Activated CD4-positive, CD25-positive, alpha-beta regulatory T cell treated with anti-CD3 and anti-CD28 coated beads, Interleukin-2, amount 50 U/mL, for 24 hours (primary cell): ENCODE results near the gene ARL5C.
"Not testable (repeated sequence)": the region's sequence is repeated elsewhere in the genome, so short reads cannot be mapped to it uniquely, and the experiment has no call there.

Source experiments
- ATAC-seq, 2 donors: fragments of 150-1000 bp; cut with Tn5 transposase; one replicate each; pipeline ENCODE4 v1.10.0; 2021; ENCODE audit warnings: mild to moderate bottlenecking in 1 of 2, moderate library complexity in 1 of 2

The ARL5C gene

DNA sequence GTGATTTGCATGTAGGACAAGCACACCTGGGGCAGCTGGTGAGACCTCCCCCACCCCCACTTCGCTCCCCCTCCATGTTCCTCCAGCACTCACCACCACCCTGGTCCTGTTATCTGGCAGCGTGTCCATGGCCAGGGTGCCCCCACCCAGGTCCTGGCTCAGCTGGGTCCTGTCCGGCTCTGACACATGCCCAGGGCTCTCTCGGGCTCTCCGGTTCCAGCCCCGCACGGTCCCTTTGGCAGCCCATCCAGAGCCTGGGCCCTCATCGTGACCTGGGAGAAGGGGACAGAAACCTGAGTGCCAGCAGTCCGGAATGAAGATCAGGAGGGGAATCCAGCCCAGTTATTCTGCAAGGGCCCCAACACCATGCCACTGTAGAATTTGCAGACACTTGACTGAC is 26.4 kb downstream of the ARL5C start:
- ATAC-seq = no peak

DNA sequence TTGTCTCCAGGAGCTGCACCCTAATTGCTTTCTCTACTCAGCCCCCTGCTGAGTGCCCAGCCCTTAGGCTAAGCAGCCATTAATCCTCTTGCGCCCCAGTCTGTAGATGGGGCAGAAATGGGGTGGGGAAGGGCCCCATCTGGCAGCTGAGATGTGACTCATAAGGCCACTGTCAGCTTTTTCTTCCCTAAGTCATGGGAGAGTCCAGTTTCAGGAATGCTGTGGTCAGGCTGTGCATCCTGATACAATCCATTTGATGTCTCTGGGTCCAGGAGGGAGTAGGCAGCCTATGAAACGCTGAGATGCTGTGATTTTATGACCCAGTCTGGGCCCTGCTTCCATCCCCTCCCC is 26.8 kb downstream of the ARL5C start:
- ATAC-seq = no peak

DNA sequence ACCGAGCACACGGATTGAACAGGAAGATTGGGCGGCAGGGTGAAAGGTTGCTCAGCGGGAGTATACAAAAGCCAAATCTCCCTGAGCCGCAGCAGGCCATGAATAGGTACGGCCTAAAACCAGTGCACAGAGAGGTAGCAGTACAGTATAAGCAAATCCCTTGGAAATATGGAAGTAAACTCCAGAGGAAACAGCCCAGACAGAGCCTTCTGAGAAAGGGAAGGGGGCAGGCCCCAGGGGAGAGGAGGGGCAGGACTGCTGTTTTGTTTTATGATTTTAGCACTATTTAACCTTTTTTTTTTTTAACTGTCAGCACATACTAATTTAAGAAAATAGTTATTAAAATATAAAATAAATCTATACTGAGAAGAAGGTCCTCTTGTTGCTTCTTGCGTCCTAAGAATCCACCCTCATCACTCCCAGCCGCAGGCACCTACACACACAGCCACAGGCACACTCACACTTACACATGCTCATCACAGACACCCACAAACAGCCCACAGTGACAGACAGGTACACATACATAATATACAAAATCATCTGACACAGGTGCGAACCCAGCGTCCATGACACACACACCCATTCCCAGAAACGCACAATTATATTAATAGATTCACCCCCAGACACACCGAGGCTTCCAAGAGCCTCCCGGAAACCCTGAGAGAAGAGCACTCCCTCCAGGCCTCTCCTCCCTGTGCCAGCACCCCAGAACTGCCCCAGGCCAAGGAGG is 27.4 kb downstream of the ARL5C start:
- ATAC-seq = no peak

DNA sequence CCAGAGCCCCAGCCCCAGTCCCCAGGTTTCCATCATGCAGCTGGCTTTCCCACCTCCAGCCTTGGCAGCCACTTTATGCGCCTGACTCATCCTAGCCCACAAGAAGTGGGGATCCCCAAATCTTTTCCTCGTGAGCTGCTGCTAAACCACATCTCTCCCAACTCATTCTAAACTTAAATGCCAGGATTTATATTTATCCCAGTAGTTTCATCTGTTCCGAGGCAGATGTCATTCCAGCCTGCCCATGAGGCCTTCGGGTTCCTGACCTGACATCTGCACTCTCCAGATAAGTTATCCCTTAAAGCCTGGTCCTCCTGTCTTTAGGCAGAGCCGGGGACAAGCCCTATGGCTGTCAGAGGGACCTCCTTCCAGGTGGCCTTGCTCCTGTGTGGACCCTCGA is 31.1 kb downstream of the ARL5C start:
- no peak for ATAC-seq

DNA sequence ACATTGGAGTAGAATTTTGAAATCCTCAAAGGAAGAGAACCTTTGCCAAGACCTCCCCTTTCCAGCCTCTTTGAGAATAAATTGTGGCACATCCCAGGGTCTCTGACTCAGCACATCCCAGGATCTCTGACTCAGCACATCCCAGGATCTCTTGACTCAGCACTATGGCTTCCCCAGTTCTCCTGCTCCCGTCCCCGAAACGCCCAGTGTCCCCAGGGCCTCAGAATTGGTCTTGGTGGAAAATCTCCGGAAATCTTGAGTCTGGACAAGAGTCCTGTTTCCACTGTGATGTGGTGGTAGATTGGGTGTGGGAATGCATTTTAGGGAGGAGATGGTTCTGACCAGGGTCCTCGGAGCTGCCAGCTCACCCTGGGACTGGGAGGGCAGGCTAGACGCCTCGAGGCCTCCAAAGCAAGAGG is 33.8 kb downstream of the ARL5C start:
- no peak for ATAC-seq

DNA sequence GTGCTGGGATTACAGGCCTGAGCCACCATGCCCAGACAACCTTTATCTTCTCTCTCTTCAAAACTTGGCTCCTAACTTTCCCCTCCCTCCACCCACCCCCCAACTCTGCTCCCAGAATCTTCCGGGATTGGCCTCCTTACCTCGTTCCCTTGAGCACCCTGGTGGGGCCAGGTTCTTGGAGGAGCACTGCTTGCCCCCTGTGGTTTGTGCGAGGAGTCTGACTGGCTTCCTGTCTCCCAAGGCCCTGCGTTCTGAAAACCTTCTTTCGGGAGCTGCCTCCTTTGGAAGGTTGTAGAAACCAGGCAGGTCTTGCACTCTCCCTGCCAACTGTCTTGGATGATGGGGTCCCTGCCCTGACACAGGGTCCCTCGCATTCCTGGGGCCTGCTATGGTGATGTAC is 34.3 kb downstream of the ARL5C start:
- no peak for ATAC-seq

DNA sequence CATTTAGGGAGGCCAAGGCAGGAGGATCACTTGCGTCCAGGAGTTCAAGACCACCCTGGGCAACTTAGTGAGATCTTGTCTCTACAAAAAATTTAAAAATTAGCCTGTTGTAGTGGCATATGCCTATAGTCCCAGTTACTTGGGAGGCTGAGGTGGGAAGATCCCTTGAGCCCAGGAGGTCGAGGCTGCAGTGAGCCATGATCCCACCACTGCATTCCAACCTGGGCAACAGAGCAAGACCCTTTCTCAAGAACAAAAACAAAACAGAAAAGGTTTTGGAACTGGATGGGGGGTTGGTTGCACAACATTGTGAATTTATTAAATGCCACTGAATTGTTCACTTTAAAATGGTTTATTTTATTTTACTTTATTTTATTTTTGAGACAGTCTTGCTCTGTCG is 35.8 kb downstream of the ARL5C start:
- no peak for ATAC-seq

DNA sequence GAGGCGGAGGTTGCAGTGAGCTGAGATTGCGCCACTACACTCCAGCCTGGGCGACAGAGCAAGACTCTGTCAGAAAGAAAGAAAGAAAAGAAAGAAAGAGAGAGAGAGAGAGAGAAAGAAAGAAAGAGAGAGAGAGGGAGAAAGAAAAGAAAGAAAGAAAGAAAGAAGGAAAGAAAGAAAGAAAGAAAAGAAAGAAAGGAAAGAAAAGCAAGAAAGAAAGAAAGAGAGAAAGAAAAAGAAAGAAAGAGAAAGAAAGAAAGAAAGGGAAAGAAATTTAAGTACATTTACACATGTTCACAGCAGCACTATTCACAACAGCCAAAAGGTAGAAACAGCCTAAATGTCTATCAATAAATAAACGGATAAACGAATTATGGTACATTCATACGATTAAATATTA is 36.4 kb downstream of the ARL5C start:
- ATAC-seq = not testable (repeated sequence)

DNA sequence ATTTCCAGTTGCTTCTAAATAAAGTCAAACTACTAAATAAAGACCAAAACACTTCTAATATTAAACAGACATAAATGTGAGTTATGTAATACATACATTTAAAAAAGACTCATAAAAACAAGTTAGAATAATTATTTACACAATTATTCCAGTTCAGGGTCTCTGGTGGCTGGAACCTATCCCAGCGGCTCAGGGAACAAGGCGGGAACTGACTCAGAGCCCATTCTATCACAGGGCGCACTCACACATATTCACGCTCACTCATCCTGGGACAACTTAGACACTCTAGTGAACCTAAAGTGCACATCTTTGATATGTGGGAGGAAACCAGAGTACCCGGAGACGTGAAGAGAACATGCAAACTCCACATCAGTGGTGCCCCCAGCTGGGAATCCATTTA is 39.5 kb downstream of the ARL5C start:
- no peak for ATAC-seq

DNA sequence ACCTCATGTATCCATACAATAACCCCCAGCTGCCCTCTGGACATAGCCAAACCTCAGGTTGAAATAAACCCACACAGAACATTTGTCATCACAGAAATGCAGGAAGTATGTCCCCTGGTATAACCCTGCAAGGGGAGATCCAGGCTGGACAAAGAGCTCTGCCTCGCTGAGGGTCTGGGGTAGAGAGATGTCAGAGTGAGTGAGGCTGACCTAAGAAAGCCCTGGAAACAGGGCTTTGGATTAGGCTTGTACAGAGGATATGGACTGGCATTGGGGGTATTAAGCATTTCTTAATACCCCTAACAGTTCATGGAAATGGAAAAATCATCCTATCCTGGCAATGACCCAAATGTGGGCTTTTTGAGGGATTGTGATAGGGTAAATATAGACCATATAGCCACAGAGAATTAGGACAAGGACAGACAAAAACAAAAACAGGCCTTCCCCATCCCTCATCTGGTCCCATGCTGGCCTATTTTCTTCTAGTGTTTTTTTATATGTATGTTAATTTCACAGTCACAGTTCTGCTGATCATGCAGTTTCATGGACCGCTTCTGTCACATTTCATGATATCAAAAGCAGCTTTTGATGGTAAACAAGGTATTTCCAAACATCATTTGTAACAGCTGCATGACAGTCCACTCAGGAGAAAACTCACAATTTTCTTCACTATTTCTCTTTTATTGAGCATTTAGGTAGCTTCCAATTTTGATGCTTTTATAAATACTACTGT is 40.7 kb downstream of the ARL5C start:
- ATAC-seq = no peak

DNA sequence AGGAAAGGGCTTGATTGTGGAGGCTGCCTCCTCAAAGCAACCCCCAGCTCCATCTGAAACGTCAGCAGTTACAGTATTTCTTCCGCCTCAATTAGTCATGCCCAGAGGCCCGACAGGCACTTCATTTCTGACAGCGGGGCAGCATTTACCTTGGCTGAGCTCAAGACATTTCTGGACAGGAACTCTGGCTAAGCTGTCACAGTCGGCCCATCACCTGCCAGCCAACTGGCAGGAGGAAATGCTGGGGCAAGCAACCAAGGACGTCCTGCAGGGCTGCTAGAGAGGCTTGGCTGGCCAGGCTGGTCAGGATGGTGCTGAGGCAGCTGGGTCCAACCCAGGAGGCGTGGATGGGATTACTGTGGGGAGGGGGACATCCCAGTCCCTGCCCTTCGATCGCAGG is 42.3 kb downstream of the ARL5C start:
- ATAC-seq = no peak

DNA sequence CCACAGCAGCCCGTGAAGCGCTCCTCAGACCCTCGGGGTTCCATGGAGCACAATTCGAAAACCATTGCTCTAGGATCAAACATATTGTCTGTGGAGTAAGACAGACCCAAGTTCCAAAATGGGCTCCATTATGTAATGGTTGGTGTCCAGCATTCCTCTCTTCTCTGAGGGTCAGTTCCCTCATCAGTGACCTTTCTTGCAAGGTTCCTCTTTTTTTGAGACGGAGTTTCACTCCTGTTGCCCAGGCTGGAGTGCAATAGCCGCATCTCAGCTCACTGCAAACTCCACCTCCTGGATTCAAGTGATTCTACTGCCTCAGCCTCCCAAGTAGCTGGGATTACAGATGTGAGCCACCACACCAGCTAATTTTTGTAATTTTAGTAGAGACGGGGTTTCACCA is 43.0 kb downstream of the ARL5C start:
- no peak for ATAC-seq

DNA sequence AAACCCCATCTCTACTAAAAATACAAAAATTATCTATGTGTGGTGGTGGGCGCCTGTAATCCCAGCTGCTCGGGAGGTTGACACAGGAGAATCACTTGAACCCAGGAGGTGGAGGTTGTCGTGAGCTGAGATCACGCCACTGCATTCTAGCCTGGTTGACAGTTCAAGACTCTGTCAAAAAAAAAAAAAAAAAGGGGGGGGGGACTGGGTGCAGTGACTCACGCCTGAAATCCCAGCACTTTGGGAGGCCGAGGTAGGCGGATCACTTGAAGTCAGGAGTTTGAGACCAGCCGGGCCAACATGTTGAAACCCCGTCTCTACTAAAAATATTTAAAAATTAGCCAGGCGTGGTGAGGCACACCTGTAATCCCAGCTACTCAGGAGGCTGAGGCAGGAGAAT is 44.0 kb downstream of the ARL5C start:
- not testable (repeated sequence) for ATAC-seq

DNA sequence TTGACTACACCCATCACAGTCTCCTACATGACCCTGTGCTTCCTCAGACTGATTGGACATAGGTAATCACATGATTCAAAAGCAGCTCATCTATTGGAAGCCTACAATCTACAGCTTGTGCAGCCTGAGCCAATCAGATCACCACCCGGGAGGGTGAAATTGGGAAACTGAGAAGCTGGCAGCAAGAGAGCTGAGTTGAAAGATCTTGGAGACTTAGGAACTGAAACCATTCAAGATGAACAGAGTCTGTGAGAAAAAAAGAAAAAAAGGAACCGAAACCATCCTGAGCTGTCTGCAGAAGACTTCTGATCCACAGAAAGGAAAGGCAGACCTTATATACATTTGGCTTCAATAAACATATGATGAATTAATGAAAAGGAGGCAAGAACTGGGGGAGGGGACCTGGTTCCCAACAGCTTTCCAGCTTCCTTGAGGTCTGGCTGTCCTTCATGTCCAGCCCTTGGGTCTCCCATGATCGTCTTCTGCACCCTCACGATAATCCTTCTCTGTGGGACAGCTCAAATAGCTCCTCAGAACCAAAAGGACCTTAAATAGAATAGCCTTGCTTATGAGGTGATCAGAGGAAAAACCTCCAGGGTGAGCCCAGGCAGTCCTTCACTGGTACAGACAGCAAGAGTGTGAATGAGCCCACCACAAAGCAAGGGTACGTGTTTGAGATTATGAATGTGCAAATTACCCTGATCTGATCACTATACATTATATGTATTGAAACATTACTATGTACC is 47.1 kb downstream of the ARL5C start:
- ATAC-seq = peak in 1 of 2 donors; percentile 45

DNA sequence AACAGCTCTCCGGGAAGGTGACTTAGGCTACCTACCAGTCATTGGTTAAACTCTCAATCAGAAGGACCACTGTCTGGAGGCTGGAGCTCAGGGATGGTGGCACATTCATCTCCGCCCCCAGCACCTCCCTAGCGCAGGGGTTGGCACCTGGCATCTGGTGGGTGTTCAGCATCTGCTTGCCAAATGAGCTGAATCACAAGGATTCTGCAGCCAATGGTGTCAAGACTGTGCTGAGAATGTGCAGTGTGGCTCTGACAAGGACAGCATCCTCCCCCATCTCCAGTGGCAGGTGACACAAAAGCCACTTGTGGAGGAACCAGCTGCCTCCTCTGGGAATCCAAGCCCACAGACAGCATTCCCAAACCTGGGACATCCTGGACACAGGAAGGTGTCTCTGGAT is 49.7 kb downstream of the ARL5C start:
- ATAC-seq = no peak

DNA sequence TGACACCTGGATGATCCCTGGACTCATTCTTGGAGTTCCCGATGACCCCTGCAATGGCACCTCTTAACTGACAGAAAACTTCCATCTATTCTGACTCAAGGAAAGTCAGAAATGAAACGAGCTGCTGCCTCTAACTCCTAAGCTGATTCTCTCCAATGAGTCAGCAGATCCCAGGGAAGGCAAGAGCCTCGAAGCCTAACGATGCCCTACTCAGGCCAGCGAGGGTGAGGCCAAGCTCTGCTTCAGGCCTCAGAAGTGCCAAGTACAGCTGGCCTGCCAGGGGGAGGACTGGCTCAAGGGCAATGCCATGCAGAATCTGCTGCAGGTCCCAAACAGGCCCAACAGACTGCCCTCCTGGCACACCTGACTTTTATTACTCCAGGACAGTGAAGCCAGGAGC is 50.8 kb downstream of the ARL5C start:
- ATAC-seq = no peak

DNA sequence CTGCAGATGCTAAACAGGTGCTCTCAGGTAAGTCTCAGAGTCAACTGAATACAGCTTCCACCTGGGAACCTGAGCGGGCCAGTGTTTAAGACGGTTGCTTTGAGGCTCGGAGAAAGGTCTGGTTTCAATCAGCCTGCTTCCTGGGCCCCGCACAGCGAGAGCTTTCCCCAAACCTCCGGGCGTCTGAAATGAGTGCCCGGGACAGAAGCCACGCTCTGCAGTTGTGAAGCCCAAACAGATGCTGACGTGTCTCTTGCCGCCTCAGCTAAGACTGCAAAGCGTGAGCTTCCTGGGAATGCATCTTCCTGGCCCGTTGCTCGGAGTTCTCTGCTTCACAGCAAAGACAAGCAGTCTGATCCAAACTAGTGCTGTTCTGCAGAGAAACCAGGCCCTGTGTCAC is 51.2 kb downstream of the ARL5C start:
- no peak for ATAC-seq

DNA sequence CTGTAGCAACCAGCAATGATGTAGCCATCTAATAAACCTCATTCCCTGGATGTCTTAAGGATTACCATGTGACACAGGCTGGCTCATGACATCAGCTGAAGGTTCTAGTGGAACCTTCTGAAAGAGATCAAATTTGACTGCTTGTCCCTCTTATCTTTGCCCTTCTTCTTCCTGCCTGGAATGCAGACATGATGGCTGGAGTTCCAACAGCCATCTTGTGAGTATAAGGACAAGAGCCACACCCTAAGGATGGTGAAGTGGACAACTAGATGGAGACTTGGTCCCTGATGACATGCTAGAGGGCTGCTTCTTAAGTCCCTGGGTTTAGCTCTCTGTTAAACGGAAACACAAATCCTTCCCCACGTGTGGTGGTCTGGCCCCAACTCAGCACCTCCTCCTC is 52.1 kb downstream of the ARL5C start:
- no peak for ATAC-seq

DNA sequence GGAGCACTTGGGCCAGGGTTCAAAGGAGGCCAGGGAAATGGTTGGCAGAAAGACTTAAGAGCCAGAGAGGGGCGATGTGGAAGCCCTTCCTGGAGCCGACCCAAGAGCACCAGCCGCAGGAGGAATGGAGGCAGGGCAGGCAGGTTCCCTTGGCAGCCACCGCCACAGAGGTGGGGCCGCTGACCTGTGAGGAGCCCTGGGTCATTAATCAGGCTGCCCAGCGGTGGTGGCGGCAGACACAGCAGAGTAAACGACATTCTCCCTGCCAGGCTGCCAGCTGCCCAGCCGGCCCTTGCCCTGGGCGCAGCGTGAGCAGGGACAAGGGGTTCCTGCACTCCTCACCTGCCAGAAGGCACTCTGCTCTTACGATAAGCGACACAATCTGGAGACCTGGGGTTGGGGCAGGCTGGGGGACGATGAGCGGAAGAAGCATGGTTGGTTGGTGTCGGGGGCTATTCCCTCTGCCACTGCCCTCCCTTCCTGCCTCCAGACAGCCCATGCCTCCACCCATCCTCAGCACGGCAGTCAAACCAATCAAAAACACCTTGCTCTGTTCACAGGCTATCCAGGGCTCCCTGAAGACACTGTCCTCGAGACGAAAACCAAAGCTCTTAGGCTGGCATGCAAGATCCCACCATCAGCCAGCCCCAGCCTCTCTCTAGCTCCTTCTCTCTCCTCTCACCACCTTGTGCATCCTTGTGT is 55.4 kb downstream of the ARL5C start:
- no peak for ATAC-seq

DNA sequence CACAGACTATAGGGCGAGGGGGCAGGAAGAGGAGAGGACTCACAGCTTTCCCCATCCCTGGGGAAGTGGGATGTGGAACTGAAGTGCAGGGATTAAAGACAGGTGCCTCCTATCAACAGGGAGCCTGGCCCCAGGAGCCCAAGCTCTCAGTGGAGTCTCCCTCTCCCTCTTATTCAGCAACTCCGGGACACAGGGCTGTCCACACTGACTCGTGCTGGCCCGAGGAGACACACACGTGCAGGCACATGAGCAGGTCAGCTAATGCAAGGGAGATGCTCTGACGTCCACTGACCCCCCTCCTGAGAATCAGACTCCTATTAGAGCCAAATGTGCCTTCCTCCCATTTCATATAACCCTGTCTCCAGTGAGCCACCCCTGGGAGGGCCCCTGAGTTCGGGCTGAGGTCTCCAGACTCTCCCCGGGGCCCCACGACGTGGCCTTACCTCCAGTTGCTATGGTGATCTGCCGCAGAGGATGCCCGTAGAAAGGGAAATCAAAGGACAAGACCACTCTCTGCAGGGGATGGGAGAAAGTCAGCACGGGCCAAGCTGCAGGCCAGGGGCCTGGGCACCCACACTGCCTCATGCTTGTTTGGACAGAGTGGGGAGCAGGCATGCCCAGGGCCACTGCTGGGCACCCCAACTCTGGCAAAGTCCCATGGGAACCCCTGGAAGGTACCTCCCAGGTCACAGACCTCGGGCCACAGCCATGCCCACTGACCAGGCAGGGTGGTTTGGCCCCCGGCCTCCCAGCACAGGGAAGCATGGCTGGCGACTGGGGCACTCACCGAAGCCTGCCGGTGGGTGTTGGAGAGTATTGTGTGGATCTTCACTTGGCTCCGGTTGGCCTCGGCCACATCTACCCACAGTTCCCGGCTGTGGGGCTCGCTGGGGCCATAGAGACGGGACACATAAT is 57.2 kb downstream of the ARL5C start:
- ATAC-seq = no peak

DNA sequence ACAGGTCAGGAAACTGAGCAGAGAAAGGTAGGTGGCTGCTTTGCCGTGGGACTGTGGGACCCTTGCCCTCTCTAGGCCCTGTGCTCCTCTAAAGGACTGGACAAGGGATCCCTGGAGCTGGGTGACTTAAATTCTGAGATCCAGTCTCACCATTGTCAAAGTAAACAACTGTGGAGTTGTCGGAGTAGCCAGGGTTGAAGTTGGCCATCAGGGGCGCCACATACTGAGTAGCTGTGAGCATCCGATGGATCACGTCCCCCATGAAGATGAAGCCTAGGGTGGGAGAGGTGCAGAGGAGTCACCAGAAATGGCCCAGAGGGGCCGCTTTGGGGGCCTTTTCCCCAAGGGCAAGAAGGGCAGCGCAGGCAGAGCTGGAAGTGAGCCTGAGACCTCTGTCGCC is 58.0 kb downstream of the ARL5C start:
- no peak for ATAC-seq

DNA sequence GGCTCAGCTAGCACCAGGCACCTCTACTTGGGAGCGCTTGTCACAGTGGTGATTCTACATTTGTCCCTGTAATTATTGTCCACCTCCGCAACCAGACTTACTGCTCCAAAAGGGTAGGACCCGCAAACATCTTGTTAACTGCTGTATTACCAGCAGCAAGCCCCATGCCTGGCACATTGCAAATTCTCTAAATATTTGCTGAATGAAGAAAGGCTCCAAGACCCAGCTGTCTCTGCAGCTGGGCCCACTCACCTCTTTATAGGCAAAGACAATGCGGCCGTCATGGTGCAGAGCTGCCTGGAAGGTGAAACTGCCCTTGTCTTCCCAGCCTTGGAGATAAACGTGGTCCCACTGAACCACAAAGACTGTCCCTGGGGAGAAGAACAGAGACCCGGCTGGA is 58.8 kb downstream of the ARL5C start:
- no peak for ATAC-seq
